Stromal cell of bone marrow (primary cell): ENCODE data around the gene UBE2D1.

Experiments used
- DNase-seq: peaks from one replicate; pipeline ENCODE4 v3.0.0-alpha.2; 2012; ENCODE audit warnings: low read depth

The UBE2D1 gene

DNA sequence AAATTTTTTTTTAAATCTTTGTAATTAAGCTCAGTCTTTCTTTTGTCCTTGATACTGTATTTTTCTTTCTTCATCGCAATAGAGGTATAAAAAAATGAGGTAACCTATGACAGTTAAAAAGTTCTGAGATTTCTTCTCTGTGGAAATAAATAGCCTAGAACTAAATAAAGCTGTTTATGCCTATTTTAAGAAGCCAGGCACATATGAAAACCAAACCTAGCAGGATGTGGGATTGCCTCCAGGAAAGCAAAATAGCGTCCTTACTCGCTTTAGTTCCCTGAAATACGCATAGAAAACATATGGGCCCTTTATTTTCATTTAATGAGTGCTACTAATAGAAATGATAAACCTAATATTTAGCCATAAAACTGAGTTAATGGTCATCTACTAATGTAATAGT lies 6.6 kb downstream of the UBE2D1 start:
- no peak for DNase-seq

DNA sequence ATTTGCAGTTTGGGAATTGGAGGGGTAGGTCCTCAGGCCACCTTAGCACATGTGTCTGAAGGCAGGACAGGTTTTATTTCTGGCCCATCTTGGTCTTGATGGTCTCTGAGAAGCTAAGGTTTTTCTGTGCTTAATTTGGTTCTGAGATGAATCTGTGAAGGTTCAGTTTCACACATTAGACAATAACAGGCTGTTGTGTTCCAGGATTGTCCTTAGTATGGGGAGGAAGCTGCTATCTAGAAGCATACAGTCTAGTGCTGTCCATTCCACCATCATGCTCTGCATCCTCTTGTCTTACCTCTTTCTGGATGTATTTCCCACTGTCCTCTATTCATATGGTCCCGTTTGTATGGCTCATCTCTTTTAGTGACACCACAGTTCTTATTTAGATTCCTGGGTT lies 7.1 kb downstream of the UBE2D1 start:
- no peak for DNase-seq

DNA sequence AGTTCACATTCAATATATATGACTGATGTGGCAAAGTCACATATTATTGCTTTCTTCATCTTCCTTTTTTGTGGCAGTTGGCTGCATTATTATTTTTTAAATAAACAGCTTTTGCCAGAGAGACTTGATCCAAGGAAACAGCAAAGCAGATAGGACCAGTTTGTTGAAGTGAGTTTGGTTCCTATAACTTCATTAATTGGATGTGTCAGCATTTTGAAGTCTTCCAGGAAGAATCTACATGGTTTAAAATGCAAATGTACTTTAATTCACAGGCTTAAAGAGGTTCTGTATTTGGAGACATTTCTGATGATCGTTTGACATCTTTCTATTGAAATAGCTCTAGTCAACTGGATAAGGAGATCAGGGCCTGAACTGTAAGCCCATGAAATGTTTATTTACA lies 13.2 kb downstream of the UBE2D1 start:
- DNase-seq = no peak

DNA sequence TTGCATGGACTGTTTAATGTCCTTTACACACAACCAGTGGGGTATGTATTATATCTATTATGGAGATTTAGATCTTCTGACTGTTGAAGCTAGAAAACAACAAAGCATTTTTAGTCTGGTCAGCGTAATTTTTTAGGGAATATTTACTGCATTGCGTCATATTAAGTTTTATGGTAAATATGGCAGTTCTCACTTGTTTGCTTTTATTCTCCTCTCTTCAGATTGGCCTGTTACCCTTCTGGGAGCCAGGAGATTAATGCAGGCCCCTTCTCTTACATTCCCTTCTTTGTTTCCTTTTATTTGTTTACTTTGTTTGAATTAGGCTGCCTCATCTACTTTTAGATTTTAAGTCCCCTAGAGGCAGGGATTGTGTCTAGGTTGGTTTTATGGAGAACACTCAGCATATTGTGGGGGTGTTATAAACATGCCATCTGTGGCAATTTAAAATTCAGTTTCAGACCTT lies 13.8 kb downstream of the UBE2D1 start:
- no peak for DNase-seq

DNA sequence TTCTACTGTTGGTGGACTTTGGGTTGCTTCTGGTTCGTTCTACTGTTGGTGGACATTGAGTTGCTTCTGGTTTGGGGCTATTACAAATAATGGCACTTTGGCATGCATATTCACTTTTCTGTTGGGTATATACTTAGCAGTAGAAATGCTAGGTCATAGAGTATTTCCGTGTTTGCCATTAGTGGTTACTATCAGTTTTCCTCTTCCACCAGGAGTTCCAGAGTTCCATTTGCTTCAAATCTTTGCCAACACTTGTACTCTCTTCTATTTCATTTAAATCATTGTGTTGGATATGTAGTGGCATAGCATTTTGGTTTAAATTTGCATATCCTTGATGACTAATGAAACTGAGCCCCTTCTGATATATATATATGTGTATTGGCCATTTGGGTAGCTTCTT lies 15.2 kb downstream of the UBE2D1 start:
- no peak for DNase-seq

DNA sequence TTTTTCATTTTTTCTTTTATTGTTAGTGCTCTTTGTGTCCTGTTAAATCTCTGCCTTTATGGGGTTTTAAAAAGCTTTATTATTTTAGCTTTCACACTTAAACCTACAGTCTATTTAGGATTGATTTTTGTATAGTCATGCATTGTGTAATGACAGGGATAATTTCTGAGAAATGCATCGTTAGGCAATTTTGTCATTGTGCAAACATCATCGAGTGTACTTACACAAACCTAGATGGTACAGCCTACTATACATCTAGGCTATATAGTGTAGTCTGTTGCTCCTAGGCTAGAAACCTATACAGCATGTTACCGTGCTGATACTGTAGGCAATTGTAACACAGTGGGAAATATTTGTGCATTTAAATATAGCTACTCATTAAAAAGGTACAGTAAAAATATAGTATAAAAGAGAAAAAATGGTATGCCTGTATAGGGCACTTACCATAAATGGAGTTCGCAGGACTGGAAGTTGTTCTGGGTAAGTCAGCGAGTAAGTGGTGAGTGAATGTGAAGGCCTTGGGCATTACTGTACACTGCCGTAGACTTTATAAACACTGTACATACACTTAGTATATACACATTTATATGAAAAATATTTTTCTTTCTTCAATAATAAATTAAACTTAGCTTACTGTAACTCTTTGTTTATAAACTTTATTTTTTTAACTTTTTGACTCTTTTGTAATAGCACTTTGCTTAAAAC lies 16.0 kb downstream of the UBE2D1 start:
- DNase-seq = no peak

DNA sequence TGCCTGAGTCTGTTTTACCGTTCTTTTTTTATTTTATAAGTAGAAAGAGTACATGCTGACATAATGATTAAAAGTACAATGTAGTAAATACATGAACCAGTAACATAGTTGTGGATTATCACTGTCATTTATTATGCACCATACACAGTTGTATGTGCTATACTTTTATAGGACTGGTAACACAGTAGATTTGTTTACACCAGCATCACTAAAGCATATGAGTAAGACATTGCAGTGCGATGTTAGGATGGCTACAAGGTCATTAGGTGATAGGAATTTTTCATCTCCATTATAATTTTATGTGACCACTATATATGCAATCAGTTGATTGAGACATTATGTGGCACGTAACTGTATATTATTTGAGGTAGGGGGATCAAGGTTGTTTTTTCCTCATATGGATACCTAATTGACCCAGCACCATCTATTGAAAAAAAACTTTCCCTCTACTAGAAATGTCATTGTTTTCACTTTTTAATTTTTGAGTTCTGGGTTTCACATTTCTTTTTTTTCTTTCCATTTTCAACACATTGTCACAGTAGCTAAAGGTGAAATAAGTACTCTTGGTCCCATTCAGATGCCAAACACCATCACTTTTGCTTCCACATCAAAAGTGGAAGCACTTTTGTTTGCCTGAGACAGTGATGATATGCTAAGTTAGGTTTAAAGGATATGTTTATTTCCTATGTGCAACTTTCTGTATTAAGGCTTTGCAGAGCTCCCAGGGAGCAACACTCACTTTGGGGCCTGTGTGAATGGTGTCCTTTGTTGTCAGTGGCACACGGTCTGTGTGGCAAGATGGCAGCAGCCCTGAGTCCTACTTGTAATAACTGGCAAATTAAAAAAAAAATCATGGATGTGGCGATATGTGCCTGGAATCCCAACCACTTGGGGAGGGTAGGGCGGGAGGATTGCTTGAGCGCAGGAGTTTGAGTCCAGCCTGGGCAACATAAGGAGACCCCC lies 17.1 kb downstream of the UBE2D1 start:
- no peak for DNase-seq

DNA sequence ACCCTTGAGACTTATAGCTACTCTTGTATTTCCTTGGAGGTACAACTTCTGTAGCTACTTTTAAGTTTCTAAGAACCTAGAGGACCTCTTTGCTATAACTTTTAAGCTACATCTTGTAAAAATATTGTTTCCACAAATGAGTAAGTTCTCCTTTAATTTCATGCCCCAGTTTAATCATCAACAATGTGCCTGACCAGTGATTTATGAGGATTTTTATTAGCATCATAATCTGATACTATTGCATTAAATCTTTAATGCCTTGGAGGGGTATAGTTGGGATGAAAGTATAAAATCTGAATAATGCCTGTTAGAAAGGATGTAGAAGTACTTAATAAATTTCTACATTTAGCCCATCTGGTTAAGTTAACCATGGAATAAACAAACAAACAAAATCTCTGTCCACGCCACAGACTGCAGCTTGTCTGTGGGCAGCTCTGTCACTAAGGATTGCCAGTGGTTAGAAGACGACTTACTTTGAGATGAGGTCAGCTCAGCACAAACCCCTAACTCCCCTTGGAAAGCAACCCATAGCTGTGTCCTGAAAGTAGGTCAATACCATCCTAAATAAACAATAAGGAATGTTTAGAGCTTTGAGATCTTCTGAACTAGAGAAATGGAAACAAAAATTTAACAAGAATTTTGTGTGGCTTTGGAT lies 18.3 kb downstream of the UBE2D1 start:
- DNase-seq = no peak

DNA sequence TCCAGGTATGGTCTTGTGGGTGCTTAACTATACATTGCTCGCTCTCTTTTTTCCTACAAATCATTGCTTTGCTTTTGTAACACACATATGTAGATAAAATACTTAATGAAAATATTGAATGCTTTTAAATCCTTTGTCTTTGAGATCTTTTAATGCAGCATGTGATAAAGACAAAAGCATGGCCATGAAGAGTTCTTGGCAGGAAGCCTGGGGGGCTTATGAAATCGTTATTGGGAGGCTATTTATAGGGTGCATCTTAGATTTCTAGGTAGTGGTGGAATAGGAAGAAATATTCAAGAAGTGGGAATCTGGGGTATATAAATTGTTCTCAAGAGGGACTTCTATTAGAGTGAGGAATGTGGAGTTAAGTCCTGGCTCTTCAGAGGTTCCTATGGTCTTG lies 21.9 kb downstream of the UBE2D1 start:
- DNase-seq = no peak

DNA sequence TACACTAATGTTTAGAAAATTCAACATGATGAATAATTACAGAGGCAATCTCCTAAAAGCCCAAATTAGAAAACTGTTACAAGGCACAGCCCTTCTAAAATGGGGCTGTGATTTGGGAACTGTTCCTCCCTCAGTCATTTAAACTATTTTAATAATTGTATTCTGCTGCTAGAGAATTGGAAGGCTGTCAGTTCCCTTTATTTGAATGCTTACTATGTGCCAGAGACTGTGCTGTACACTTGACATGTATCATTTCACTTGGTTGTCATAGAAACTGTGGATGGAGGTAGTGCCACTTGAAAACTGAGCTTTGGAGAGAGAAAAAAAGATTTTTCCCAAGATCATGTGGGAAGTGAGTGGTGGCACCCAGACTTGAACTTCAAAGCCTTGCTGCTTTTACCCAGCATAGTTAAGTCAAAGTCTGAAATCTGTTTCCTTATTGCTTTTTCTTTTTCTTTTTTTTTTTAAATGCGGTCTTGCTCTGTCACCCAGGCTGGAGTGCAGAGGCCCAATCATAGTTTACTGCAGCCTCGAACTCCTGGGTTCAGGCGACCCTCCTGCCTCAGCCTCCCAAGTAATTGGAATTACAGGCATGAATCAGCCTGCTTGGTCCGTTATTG lies 23.6 kb downstream of the UBE2D1 start:
- no peak for DNase-seq

DNA sequence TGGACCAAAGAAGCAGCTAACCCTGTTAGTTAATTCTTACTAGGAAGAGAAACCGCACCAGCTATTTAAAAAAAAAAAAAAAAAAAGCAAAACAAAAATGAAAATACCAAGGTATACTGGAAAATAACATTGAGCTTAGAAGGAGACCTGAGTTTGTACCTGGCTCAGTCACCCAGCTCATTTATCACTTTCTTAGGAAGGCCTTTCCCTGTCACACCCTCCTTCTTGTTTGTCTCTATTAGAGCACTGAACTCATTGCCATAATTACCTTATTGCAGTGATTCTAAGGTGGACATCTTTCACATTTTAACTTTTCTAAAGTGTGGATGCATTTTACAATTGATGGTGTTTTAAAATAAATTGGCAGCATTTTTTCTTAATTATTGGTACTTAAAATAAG lies 24.1 kb downstream of the UBE2D1 start:
- DNase-seq = no peak

DNA sequence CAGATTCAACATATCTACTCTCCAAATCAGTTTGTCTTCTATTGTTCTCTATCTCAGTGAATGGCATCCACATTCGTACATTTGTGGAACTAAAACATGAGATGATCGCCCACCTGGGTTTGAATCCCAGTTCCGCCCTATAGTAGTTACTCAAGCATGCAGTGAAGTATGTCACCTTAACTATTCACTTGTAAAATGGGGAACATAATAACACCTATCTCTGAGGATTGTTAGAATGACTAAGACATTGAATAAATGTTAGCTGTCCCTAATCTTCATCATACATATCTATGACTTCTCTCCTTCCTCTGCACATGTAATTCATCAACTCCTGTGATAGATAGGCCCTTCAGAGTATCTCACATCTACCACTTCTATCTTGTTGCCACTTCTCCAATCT lies 24.7 kb downstream of the UBE2D1 start:
- no peak for DNase-seq

DNA sequence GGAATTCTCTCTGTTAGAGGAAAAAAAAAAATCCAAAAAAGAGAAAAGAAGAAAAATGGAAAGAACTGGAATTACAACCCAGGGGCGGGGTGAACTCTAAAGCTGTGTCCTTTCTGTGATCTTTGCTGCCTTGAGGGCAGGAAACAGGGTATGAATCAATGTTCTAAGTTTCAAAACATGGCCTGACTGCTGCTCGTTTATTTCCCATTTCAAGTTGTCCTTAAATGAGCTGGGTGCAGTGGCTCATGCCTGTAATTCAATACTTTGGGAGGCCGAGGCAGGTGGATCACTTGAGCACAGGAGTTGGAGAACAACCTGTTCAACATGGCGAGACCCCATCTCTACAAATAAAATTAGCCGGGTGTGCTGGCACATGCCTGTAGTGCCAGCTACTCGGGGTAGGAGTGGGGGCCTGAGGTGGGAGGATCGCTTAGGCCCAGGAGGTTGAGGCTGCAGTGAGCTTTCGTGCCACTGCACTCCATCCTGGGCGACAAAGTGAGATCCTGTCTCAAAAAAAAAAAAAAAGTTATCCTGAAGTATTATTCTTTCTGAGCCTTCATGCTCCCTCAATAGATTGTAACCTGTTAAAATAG lies 25.7 kb downstream of the UBE2D1 start:
- no peak for DNase-seq

DNA sequence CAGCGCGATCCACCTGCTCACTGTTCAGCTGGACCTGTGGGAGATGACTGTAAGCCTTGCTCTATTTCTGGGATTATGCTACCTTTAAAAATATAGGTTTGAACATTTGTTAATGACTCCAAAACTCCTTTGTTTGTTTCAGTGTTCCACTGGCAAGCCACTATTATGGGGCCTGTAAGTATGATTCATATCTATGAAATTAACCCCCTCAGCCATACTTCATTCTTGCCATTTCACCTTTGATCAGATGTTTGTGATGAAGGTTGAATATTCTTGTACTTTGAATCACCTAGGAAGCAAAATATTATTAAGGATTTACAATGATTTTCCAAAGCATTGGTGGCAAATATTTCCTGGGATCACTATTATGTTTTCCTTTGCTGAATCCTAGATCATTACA lies 26.5 kb downstream of the UBE2D1 start:
- no peak for DNase-seq

DNA sequence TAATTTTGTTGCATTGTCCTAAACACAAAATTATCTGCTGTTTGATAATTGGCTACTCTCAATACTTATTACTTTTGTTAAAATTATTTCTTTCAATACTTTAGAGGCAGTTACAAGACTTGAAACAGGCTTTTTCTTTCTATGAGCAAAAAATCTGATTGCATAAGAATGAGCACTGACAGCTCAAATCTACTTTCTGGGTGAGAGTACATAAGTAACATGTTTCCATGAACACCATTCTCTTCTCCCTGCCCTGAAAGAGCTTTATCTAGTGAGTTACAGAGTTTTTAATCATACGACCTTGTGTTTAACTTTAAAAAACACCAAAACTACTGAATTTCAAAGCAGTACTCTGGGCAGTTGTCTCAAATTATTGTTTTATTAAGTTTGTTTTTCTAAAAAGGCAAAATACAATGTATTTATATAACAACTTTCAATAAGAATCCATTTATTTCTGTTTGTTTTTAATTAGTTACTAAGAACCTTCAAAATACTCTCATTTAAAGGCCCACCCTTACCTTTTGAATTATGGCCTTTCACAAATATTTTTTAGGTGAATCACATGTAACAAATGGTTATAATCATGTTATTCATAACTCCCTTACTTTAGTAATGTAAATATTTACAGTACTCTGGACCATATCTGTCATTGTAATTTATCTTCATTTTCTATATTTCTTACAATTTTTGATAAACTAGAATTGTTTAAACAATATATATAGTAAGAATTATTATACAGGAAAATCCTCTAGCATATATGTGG lies 27.4 kb downstream of the UBE2D1 start:
- no peak for DNase-seq

DNA sequence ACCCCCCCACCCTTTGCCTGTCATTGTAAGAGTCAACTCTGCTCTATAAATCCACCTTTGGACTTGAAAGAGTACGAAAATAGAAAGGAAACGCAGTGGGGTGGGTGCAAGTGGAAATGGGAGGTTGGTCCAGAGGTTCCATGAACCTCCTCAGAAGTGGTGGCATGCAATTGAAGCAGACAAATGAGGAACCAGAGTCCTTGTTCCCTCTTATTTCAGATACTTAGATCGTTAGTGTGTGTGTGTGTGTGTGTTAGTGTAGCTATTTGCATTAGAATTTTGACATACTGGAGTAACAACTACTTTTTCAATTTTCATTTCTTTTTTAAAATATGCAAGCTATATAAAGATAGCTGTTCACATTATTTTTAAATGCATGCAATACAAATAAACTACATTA lies 32.3 kb downstream of the UBE2D1 start:
- DNase-seq = no peak

DNA sequence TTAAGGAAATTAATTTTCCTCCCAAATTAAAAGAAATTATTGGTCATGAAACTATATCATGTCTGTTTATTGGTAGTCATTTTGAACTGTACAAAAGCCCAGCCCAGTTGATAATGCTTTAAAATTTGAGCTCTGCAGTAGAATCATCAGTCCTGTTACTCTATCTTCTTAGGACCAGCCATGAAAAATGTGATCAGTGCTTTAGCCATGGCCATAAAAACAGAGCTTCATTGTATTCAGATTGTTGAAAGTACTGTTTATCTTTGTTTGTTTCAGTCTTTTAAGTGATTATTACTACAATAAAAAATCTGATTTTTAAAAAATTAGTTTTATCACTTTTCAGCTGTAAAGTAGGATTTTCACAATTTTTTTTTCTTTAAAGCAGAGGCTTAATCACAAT lies 36.7 kb downstream of the UBE2D1 start:
- DNase-seq = no peak

DNA sequence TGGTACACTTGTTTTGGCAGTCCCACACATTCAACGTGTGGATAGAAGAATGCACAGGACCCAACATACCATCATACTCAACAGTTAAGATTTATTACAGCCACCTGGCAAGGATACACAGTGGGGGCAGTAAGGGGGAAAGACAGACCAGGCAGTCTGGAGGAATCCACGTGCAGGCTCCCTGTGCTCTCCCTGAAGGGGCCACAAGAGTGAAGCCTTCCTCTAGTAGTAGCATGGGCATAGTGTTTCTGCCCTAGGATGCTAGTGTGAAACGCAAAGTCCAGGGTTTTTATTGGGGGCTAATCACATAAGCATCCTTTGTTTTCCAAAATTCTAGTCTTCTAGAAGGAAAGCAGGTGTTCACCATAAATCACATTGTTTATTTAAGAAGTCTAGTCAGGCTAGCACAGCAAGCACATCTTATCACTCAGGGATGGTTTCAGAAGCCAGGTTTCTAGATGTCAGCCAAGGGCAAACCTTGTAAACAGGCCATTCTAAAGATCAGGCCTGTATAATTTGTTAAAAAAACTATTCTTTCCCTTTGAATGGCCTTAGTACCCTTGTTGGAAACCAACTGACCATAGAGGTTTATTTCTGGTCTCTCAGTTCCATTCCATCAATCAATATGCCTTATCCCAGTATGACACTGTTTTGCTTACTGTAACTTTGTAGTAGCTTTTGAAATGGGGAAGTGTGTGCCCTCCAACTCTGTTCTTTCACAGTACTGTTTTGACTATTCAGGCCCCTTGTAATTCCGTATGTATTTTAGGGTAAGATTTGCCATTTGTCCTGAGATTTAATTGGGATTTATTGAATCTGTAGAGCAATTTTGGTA lies 38.0 kb downstream of the UBE2D1 start:
- no peak for DNase-seq

DNA sequence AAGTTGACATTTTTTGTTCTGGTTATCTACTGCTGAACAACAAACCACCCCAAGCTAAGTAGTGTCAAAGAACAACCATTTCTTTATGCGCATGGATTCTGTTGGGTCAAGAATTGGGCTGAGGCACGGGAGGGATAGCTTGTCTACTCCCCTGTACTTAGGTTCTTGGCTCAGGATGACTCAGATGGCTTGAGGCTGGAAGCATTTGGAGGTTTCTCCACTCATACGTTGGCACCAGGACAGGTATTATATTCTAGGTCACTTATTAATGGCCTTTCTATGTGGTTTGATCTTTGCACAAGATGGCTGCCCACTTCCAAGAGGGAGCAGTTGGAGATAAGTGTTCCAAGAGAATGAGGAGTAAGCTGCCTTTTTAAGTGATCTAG lies 38.6 kb downstream of the UBE2D1 start:
- no peak for DNase-seq

DNA sequence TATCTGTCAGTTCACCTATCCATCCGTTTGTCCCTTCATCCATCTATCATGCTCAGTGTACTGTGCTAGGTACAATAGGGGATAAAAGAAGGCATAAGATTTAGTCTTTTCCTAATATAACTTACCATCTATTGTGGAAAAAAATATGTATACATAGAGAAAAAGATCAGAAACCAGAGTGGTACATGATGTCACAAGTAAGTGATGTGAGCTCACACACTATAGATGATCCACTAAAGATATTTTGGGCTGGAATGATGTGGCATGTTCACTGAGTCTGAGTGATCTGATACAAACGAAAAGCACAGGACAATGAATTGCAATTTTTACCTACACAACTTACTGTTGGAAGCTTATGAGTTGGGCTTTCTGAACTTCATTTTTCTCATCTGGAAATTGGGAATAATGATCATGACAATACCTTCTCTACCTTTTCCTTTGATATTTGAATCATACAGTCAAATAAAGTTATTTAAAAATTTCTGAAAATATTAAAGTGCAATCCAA lies 47.7 kb downstream of the UBE2D1 start:
- no peak for DNase-seq
